Activated CD8-positive, alpha-beta memory T cell treated with anti-CD3 and anti-CD28 coated beads for 4 hours (primary cell): Measurements from ENCODE around the gene SYPL2.
"Not testable (repeated sequence)": the region's sequence is repeated elsewhere in the genome, so short reads cannot be mapped to it uniquely, and the experiment has no call there.

Source experiments
- DNase-seq, 2 donors: peaks; one replicate each; pipeline ENCODE4 v3.0.0-alpha.2; 2020; ENCODE audit warnings: low read depth in 2 of 2

SYPL2 gene

DNA sequence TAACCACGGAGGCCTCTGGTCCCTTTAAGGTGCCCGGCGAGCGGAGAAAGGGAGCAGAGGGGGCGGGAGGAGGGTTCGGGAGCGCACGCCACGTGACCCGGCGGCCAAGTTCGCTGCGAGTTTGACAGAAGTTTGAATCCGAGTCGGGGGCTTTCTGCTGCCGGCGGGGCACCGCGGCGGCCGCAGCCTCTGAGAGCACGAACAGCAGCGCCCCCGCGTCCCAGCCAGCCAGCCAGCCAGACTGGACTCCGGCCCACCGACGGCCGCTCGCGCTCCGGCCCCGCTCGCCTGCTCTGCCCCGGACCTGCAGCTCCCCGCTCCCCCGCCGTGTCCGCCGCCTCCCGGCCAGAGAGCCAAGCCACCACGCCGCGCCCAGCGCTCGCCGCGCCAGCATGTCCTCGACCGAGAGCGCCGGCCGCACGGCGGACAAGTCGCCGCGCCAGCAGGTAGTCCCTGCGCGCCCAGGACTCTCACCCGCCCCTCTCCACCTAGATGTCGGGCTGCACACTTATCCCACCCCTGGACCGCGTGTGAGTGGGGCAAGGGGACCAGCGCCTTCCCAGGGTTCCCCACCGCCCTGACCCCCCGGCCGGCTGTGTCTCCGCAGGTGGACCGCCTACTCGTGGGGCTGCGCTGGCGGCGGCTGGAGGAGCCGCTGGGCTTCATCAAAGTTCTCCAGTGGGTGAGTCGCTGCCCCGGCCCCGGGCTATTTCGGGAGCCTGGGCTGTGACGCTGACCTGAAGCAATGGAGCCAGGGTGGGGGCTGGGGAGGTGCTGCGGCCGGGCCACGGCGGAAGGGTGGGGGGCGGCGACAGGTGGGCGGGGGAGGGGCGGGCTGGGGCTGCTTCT lies at the start of gene SYPL2:
Gene SYPL2 (plus strand): TSS at position 95 of the 849 bp plus-strand sequence. CDS start 298 bp downstream, at position 393.
- DNase-seq, result no peak

DNA sequence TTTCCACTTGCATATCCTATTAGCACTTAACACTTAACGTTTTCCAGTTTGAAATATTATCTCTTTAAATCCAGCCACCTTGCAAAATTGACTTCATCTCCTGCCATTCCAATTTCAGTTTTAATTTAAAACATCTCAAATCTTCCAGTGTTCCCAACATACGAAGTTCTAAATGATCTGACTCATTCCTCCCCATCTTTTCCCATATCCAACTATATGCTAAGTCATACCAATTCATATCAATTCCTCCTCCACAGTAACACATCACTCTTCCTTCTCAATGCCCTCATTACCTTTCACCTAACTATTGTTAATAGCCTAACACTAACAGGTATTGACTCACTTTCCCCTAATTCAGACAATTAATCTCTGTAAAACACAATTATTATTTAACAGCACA lies 42.8 kb upstream of the SYPL2 start:
- DNase-seq, result no peak

DNA sequence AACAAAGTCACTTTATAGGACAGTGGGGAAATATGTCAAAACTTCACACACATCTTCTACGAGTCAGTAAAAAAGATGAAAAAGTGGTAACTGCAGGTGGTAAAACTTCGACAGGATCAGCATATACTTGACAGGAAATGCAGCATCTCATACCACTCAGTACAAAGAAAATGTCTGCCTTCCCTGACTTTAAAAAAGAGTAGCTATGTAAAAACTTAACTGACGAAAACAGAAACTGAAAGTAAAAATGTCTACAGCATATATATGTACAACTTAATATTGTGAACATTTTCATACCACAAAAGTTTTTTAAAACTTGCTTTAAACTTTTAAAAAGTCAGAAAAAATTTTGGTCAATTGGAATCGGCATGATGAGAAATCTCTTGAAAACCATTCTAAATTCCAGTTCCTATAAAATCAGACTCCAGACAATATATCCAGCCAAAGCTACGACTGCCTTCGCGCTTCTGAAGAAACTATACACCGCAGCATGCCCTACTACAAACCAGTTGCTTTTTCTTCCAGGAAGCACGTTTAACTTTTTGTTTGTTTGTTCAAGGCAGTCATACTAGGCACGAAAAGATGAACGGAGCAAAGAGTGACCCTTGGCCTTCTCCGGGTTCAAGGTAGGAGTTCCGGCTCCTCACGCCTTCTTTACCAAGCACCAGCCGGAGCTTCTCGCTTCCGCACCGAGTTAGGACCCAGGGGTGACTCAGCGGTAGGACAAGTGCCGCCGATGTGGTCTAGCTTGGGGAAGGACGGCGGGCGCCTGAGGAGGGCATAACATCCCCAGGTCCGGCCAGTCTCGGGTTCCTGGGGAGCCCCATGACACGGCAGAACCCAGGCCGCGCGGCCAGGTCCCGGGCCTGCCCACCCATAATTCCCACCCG lies 40.7 kb upstream of the SYPL2 start:
- peak in 1 of 2 donors; percentile 41 for DNase-seq

DNA sequence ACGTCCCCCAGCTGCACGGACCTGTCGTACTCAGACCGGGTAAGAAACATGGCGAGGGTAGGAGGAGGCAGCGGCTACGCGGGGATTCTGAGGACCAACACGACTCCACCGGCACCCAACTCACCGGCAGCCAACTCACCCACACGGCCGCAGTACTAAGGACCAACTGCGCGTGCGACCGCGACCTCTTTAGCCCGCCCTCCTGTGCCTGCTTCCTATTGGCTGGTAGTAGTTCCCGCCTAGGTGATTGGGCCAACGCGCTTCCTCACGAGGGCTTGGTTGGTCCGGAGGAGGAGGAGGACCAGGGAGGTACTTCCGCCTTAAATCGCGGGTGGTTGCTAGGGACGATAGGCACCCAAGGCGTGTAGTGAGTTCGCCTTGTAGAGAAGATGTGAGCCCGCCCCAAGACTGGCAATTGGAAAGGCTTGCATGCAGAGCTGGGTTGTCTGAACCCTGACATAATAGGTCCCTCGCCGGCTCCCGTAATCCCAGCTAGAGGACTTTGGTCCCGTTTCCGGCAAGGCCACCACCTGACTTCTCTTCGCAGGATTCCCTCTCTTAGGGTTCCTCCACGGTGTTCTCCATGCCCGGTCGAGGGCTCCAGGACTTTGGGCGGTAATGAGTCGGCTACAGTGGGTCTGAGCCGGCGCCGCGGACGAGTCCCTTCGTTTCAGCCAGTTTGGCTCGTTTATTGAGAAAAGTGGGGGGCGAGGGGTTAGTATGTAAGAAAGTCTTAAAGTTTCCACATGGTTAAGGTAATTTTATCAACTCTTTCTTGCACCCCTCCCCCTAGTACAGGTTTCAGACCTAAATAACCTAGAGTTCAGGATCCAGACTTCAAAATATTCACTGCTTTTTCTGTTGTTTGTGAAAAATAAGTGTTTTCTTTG lies 39.8 kb upstream of the SYPL2 start, which contains the start of gene PSMA5:
Gene PSMA5 (minus strand): TSS at position 168 of the 890 bp plus-strand sequence. CDS start 118 bp downstream, at position 50.
- peak; percentile 88 to 95 for DNase-seq

DNA sequence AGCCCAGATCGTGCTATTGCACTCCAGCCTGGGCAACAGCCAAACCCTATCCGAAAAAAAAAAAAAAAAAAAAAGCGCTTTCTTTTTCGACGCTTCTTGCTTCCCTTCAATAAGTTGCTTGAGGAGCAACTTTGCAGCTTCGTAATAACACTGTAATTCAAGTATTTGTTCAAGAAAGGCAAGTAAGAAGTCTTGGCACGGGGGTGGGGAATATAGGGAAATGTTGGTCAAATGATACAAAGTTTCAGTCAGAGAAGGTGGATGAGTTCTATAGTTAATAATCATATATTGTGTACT lies 39.2 kb upstream of the SYPL2 start:
- DNase-seq, result no peak

DNA sequence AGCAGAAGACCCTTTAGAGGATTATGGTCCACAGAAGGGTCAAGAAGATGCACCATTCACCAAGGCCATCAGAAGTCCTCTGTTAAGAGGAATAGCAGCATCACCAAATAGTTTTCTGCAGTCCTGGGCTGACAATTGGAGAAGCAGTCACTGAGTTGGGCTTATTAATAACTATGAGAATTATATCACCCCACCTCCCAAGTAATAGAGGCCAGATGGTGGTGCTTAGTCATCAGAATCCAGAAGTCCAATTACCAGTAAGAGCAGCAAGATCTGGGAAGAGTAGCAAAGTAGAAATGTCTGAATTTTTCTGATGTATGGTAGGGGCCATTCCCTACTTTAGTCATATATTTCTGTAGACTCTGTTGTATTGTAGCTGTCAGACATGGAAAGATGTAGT lies 34.0 kb upstream of the SYPL2 start:
- no peak for DNase-seq

DNA sequence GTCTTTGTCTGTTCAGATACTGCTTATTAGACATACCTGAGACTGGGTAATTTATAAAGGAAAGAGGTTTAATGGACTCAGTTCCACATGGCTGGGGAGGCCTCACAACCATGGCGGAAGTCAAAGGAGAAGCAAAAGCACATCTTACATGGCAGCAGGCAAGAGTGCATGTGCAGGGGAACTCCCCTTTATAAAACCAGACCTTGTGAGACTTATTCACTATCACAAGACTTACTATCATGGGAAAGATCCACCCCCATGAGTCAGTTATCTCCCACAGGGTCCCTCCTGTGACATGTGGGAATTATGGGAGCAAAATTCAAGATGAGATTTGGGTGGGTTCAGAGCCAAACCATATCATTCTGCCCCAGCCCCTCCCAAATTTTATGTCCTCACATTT lies 33.0 kb upstream of the SYPL2 start:
- no peak for DNase-seq

DNA sequence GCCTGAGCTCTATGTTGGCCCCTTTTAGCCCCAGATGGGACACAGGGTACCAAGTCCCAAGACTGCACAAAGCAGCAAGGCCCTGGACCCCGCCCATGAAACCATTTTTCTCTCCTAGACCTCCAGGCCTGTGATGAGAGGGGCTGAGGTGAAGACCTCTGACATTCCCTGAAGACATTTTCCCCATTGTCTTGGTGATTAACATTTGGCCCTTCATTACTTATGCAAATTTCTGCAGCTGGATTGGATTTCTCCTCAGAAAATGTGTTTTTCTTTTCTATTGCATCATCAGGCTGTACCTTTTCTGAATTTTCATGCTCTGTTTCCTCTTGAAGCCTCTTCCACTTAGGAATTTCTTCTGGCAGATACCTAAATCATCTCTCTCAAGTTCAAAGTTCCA lies 31.9 kb upstream of the SYPL2 start:
- DNase-seq, result no peak

DNA sequence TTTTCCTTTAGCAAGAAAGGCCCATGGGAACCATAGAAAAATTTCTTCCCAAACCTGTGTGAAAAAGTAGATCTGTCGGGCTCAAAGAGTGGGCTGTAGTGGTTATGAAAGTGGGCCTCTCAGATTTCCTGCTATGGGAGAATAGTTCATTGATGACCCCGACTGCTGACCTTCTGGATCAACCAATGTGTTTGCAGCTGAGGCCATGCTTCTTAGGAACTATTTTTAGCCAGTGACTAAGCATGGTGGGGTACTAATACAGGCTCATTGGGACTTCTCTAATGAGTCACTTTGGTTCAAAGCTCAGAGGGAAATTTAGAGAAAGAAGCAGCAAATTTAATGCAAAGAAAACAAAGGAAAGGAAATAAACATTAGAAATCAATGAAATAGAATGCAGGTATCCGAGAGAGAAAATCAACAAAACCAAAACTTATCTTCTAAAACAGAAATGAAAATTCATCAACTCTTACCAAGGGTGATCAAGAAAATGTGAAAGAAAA lies 27.5 kb upstream of the SYPL2 start:
- DNase-seq, result no peak

DNA sequence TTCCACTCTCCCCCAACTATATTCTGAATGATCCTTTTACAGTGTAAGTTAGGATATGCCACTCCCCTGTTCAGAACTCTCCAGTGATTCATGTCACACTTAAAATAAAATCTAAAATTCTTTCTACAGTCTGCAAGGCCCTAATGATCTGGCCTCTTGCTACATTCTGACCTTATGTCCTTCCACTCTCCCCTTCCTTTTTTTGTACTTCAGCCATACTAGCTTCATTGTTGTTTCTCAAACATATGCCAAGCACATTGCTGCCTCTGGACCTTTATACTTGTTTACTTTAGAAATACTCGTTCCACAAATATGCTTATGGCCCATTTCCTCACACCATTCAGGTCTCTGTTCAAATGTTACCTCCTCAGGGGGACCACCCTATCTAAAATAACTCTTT lies 25.3 kb upstream of the SYPL2 start:
- no peak for DNase-seq

DNA sequence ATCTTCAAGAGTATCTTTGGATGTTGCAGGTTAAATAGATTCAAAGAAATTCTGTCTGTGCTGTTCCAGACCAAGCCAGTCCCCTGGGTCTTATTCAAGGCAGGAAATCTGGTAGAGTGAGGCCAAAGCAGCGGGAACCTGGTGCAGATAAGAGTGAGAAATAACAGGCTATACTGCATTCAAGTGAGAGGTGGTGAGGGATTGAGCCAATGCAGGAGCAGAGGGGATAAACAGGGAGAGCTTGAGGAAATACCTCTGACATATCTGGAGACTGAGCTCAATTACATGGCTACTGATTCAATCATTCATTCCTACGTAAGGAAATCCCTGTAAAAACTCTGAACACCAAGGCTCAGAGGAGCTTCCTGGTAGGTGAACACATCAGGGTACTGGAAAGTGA lies 22.9 kb upstream of the SYPL2 start:
- no peak for DNase-seq

DNA sequence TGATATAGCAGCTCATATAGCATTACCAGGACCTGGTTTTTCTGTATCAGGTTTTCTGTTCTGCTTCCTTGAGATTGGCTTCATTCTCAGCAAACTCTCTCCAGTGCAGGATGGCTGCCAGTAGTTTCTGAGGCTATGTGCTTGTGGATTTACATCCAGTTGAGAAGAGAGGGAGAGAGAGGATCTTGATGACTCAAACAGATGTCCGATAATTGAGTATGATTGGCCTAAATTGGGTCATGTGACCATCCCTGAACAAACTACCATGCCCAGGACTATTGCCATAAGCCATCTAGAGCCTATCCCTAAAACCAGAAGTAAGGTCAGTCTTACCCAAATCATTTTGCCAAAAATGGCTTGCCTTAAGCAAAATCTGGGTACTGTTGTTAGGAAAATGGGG lies 22.0 kb upstream of the SYPL2 start:
- DNase-seq, result no peak

DNA sequence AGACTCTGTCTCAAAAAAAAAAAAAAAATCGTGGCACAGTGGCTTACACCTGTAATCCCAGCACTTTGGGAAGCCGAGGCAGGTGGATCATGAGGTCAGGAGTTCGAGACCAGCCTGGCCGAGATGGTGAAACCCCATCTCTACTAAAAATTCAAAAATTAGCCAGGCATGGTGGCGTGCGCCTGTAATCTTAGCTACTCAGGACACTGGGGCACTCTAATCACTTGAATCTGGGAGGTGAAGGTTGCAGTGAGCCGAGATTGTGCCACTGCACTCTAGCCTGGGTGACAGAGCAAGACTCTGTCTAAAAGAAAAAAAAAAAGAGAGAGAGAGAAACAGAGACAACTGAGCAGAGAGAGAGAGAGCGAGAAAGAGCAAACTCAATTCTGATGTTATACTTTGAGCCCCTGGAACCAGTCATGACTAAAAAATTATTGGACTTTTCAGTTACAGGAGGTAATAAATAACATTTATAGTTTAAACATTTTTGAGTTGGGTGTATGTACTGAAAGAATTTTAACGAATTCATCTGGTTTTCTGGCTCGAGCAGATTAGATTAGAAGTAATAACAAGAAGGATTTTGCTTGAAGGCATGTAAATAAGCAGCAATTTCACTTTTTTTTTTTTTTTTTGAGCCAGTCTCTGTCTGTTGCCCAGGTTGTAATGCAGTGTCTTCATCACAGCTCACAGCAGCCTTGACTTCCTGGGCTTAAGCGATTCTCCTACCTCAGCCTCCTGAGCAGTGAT lies 20.2 kb upstream of the SYPL2 start:
- DNase-seq, result not testable (repeated sequence)

DNA sequence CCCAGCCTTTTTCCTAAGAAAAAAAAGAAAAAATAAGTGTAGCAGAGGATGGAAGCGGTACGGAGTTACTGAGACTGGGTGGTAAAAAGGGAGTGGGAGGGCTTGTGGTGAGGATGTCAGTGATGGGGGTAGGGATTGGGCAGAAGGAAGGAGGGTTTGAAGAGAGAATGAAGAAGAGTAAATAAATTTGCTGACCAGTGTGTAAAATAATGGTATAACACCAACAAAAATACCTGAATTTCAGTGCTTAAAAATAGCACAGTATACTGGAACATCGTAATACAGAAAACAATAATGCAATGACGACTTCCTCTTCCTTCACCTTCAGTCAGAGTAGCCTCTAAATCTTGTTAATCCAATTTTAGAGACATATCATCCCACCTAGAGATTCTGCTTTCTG lies 18.8 kb upstream of the SYPL2 start:
- no peak for DNase-seq

DNA sequence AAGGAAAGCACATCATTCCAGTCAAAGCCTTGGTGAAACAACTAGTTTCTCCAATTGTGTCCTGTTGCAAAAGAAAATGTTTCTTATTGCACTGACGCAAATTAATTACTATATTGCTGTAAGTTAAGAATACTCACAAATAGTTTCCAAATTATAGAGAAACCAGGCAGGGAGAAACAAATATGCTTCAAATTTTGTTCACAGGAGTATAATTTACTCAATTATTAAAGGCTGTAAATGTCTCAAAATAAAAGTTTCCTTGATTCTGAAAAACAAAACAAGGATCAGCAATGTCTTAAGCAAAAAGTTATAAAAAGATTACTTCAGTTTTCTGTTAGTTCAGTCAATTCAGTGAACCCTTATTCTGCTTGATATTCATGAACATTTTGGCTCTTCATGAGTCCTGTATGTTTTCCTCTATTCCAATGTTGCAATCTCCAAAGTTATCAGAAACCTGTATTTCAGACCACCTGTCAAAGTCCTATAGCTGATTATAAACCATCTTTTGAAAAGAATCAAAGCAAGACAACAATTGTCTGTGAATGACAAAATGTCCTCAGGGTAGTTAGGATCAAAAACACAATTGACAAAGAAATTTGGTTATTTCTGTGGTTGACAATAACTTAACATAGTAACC lies 11.7 kb upstream of the SYPL2 start:
- no peak for DNase-seq

DNA sequence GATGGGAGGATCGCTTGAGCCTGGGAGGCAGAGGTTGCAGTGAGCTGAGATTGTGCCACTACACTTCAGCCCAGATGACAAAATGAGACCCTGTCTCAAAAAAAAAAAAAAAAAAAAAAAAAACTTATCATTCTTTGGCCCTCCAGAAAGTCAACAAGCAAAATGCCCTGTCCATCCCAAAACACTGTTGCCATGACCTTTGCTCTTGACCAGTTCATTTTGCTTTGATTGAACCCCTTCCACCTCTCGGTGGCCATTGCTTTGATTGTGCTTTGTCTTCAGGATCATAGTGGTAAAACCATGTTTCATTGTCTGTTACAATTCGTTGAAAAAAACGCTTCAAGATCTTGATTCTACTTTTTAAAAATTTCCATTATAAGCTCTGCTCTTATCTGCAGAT lies 8.5 kb upstream of the SYPL2 start:
- no peak for DNase-seq

DNA sequence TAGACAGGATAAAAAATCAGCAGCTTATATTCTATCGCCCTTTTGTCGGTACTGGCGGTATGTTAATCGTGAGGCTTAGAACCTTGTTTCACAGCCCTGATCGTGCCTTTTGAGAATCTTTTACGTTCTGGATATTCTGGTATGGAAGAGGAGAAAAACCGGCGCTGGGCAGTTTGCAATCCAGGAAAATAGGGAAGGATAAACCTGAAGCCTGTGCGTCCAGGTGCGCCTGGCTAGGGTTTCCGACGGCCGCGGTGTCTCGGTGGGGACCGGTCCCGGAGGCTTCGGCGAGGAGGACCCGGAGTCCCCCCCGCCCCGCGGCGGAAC lies 258 bp upstream of the SYPL2 start:
- no peak for DNase-seq

DNA sequence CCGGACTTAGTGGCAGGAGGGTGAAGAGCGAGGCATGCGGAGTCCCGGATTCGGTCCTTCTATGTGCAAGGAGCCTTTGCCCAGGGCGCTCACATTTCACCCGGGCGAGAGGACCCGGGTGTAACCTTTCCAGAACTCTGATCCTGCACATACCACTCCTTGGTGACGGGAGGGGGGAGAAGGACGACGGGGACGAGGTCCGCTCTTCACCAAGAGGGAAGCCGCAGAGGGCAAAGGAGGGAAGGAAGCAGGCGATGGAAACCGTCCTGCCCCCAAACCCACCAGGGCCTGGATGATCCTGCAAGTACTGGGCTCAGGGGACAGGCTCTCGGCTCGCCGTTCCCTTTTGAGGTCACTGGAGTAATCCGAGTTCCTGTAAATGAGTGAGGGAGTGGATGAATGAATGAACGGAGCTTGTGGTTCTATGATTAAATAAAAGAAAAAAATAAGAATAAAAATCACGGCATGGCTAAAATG lies 993 bp downstream of the SYPL2 start:
- no peak for DNase-seq

DNA sequence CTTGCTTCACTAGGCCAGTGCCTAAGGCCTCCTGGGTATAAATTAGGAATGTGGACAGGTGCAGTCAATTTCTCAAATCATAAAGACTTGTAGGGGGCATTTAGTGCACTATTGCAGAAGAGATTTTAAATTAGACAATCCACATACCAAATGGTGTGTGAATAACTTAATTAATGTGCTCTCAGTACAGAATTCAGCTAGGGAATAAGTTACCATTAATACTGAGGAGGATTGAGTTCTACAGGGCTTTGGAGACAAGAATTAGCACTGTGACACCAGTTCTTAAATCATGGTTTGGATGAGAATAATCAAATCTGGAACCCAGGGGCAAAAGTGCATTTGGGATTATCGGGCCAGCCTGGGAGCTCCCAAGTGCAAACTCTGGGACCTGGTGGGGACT lies 1.7 kb downstream of the SYPL2 start:
- no peak for DNase-seq

DNA sequence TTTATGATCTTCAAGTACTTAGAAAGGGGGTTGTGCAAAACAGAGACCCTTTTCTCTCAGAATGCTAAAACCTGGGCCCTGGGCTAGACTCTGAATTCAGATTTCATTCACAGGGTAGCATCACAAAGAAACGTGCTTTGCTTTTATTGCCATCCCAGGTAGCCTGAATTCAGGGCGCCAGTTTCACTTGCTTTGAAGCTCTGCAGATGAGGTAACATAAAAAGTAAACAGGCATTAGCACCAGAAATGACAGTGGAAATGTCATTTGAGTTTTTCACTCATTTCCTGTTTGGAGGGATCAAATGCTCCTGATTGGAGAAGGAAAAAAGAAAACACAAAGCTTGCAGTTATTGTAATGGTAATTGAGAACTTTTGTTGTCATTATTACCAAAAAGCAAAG lies 2.6 kb downstream of the SYPL2 start:
- DNase-seq, result no peak

DNA sequence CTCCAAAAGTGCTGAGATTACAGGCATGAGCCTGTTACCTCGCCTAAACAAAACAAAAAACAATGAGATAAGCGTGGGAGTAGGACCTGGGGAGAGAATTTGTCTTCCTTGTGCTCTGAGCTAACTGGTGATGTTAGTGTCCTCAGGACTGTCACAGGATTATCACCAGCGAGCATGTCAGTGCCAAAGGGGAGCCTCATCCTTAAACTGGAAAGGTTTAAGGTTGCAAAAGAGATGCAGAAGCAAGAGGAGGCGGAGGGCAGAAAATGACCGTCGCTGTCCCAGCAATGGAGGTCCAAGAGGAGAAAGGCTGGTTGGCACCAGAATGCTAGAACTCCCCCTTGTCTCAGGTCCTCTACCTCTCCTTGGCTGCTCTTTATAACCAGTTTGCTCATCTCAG lies 3.9 kb downstream of the SYPL2 start:
- no peak for DNase-seq
